Ovary (tissue), 9 donors: Measurements from ENCODE around the gene NEURL1B. TPM values are rescaled to one million over a fixed set of nuclear protein-coding genes. Genes with fewer than 3 reads are reported as not detected.

Source experiments
- DNase-seq, 5 donors: peaks; one replicate each; pipeline ENCODE4 v3.0.0-alpha.2; 2019 to 2020
- H3K27ac ChIP-seq, 2 donors: fragments of 200-600 bp; one replicate each; pipeline versions ENCODE4 v1.5.1 to v1.8.0; 2019 to 2022
- H3K27me3 ChIP-seq: fragments of 200-600 bp; one replicate; pipeline ENCODE4 v1.8.0; 2022
- H3K36me3 ChIP-seq: fragments of 200-600 bp; sonication (generic); one replicate; pipeline ENCODE4 v1.5.1; 2019
- H3K4me1 ChIP-seq: one replicate; pipeline ENCODE4 v1.8.1; 2013; ENCODE audit warnings: mild to moderate bottlenecking, moderate library complexity; ENCODE audit not compliant: insufficient read depth
- H3K4me3 ChIP-seq: fragments of 200-600 bp; sonication (generic); one replicate; pipeline ENCODE4 v1.5.1; 2017
- H3K9me3 ChIP-seq, 2 donors: fragments of 200-600 bp in 1 of 2; sonication (generic) in 1 of 2; one replicate each; pipeline versions ENCODE4 v1.5.1 to v1.8.1; 2013 to 2019; ENCODE audit warnings: mild to moderate bottlenecking in 1 of 2, moderate library complexity in 1 of 2
- EP300 ChIP-seq: sonication (generic); formaldehyde crosslinking; IDR thresholded peaks from one replicate; pipeline ENCODE4 v1.6.1; 2017; ENCODE audit warnings: antibody characterized with exemption
- POLR2A ChIP-seq: fragments of 450-650 bp; IDR thresholded peaks from one replicate; pipeline ENCODE4 v1.6.1; 2017; ENCODE audit warnings: antibody characterized with exemption, mild to moderate bottlenecking, moderate library complexity
- WGBS, 3 donors: extraction: QIAGEN DNeasy Blood & Tissue Kit in 1 of 3; methylation state at CpG; one replicate each; pipeline versions ENCODE4 v1.1.5 to v1.1.7; 2013 to 2017; 5-methylcytosine and 5-hydroxymethylcytosine counted together
- intact Hi-C, 4 donors: fragments of 100-400 bp; cut with DNase I; formaldehyde crosslinking; loops; one replicate each; pipeline versions ENCODE4 v1.11.0 to v1.15.1; 2022 to 2023
- polyA plus RNA-seq, 2 donors: library from polyadenylated mRNA; stranded (reverse); fragments of 200-250 nt in 1 of 2; fragments of 350-450 nt in 1 of 2; fragmentation: Illumina TruSeq in 1 of 2; extraction: RNeasy Lipid Tissue Mini Kit (QIAGEN cat#74804) in 1 of 2; gene quantifications; one replicate each; pipeline ENCODE4 v1.2.3, GENCODE V29; 2013 to 2014
- total RNA-seq, 7 donors: library from RNA; depleted of rRNA in 2 of 7; stranded (reverse); fragments of >200 nt in 2 of 7; fragmentation: NEBNext Ultra II Directional in 3 of 7; extraction: Animal tissue kit (Norgen Biotek cat#: 25700) in 3 of 7; gene quantifications; one replicate each; pipeline versions ENCODE4 v1.1.0 to v1.2.4, GENCODE V29; 2016 to 2023
- TF ChIP-seq, protein P1 (sequence below), 3 donors: fragments of 450-650 bp in 2 of 3; fragments of 200-600 bp in 1 of 3; IDR thresholded peaks; one replicate each; pipeline versions ENCODE4 v1.5.1 to v1.8.0; 2016 to 2022; ENCODE audit warnings: antibody characterized with exemption in 3 of 3, mild to moderate bottlenecking in 1 of 3
- donor health status: DM: no; HTN: no; CAD: no; lungs with moderate emphysema.
- donor health status: DM: no; HTN: no; CAD: no.
- donor health status: Bipolar disorder and iron deficiency.
- donor health status: DM: yes; HTN: yes; CAD: no.
- donor health status: DM: no; HTN: no; CAD: no.
- donor health status: DM: yes; HTN: yes; CAD: no.

NEURL1B gene
- total and polyA plus RNA-seq, 9 donors = 15.0 to 75.1 (median 36.3) TPM

DNA sequence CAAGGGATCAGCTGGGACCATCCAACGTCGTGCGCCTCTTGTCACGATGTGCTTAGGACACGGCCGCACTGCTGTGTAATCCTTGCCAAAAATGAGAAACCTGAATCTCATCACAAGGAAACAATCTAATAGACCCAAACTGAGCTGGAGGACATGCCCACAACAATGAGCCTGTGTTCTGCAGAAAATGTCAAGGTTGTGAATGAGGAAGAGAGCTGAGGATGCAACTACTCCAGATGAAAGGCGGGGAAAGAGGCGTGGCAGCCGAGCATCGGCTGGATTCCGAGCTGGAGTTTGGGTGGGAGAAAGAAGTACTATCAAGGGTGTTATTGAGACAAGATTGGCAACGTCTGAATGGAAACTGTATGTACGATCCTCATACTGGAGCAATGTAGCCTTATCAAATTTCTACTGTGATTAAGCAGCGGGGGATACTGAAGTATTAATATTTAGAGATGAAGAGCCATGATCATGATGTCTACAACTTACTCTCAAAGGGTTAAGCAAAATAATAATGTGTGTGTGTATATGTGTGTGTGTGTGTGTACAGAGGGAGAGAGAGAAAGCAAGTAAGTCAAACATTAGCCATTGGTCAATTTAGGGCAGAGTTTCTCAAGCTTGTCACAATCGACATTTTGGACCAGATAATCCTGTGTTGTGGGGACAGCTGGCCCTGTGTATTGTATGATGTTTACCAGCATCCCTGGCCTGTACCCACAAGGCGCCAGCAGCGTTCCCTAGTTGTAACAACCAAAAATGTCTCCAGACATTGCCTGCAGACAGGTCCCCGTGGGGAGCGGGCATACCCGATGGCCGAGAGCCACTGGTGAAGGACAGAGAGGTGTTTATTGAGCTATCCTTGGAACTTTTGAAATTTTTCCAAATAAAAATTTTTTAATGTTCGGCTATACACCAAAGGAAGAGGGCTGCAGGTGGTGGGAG, 83.5 kb downstream of the NEURL1B start:
- no peak overlapping the region for H3K27ac ChIP-seq
- no peaks in the 10 kb centered on the region for H3K27me3 ChIP-seq
- TF ChIP-seq, protein P1, sequence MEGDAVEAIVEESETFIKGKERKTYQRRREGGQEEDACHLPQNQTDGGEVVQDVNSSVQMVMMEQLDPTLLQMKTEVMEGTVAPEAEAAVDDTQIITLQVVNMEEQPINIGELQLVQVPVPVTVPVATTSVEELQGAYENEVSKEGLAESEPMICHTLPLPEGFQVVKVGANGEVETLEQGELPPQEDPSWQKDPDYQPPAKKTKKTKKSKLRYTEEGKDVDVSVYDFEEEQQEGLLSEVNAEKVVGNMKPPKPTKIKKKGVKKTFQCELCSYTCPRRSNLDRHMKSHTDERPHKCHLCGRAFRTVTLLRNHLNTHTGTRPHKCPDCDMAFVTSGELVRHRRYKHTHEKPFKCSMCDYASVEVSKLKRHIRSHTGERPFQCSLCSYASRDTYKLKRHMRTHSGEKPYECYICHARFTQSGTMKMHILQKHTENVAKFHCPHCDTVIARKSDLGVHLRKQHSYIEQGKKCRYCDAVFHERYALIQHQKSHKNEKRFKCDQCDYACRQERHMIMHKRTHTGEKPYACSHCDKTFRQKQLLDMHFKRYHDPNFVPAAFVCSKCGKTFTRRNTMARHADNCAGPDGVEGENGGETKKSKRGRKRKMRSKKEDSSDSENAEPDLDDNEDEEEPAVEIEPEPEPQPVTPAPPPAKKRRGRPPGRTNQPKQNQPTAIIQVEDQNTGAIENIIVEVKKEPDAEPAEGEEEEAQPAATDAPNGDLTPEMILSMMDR (IDR thresholded peaks at IDR 0.05) = no peak
- no peak for TF ChIP-seq POLR2A
- TF ChIP-seq EP300 = no peak
- intact Hi-C loops = loop anchor here in 1 of 4 donors (10.0 kb wide), 1 partner anchor 330 kb away; the partner anchor contains the start of gene CREBRF
- WGBS, 3 donors = 73 to 77% (median 74%) methylated on average over 22 of the region's 22 CpGs
- H3K4me1 ChIP-seq = peaks cover 5% of the 10 kb centered on the region
- no peaks in the 10 kb centered on the region for H3K36me3 ChIP-seq
- H3K4me3 ChIP-seq = no peak overlapping the region
- no peaks in the 10 kb centered on the region for H3K9me3 ChIP-seq
- DNase-seq = no peak

DNA sequence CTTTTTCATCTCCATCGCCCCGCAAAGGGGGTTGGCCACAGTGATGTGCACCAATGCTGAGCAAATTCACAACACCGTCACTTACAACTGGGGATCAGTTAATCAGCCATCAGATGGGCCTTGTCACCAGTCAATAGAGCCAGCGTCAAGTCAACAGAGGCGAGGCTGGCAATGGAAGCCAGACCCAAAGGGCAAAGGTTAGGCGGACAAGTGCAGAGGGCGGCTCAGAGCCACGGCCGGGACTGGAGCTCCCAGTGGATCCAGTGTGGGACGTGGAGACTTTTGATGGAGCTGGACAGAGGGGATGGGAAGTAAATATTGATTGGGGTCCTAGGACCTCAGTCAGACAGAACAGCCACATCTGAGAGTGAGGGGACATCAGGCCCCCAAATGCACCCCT, 84.2 kb downstream of the NEURL1B start:
- H3K4me1 ChIP-seq = peaks cover 5% of the 10 kb centered on the region
- WGBS, 3 donors = 95 to 96% (median 95%) methylated on average over 10 of the region's 10 CpGs
- DNase-seq = no peak
- H3K4me3 ChIP-seq = no peak overlapping the region
- TF ChIP-seq EP300 = no peak
- TF ChIP-seq, protein P1 (IDR thresholded peaks at IDR 0.05) = no peak
- TF ChIP-seq POLR2A = no peak
- no peaks in the 10 kb centered on the region for H3K27me3 ChIP-seq
- no peaks in the 10 kb centered on the region for H3K36me3 ChIP-seq
- H3K27ac ChIP-seq = no peak overlapping the region
- intact Hi-C loops = loop anchor here in 1 of 4 donors (10.0 kb wide), 1 partner anchor 330 kb away; the partner anchor contains the start of gene CREBRF
- no peaks in the 10 kb centered on the region for H3K9me3 ChIP-seq

DNA sequence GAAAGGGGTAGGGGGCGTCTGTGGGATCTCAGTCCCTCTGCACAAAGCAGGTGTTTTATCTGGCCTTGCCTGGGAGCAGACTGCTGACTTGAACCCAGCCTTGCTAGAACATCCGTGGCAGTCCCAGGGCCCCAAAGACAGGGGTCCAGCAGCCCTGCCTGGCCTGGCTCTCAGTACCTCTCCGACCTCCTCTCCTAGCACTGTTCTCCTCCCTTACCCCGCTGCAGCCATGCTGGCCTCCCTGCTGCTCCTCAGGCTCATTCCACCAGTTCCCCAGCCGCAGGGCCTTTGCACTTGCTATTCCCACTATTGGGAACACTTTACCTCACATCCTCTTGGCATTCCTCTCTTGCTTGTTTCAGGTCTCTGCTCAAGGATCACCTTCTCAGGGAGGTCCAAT, 84.7 kb downstream of the NEURL1B start:
- Histone ChIP-seq H3K27me3 (no peaks in the 10 kb centered on the region), H3K4me1 (peaks cover 5% of the 10 kb centered on the region), H3K4me3 (no peak overlapping the region), H3K27ac (no peak overlapping the region), H3K9me3 (no peaks in the 10 kb centered on the region), H3K36me3 (no peaks in the 10 kb centered on the region)
- no peak for TF ChIP-seq POLR2A
- no peak for TF ChIP-seq EP300
- TF ChIP-seq, protein P1 (IDR thresholded peaks at IDR 0.05) = no peak
- 95 to 97% (median 97%) methylated on average over 5 of the region's 5 CpGs for WGBS, 3 donors
- intact Hi-C loops = loop anchor here in 1 of 4 donors (10.0 kb wide), 1 partner anchor 329 kb away; the partner anchor contains the start of gene CREBRF
- no peak for DNase-seq

DNA sequence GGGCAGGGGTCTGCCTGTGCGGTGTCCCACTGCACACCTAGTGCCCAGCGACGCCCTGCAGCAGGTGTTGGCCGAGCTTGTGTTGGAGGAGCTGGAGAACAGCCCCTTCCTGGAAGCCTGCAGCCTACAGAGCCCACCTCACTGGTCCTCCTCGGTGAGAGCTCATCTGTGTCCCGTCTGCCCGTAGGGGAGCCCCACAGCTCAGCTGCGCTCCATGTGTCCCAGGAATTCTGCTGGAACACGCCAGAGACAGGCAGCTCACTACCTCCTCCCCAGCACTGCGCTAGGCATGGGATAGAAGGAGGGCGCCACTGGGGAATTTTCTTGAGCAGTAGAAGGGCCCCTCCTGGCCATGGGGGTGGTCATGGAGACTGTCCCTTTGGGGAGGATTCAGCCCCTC, 85.9 kb downstream of the NEURL1B start:
- H3K4me3 ChIP-seq = no peak overlapping the region
- 86 to 91% (median 87%) methylated on average over 11 of the region's 11 CpGs for WGBS, 3 donors
- no peaks in the 10 kb centered on the region for H3K9me3 ChIP-seq
- intact Hi-C loops = loop anchor here in 1 of 4 donors (10.0 kb wide), 1 partner anchor 328 kb away; the partner anchor contains the start of gene CREBRF
- peaks cover 1% of the 10 kb centered on the region for H3K4me1 ChIP-seq
- TF ChIP-seq POLR2A (no peak), EP300 (no peak)
- TF ChIP-seq, protein P1 (IDR thresholded peaks at IDR 0.05) = no peak
- H3K27me3 ChIP-seq = no peaks in the 10 kb centered on the region
- H3K27ac ChIP-seq = no peak overlapping the region
- no peaks in the 10 kb centered on the region for H3K36me3 ChIP-seq
- no peak for DNase-seq
